ENCODE results near the gene DUSP22.

DNA sequence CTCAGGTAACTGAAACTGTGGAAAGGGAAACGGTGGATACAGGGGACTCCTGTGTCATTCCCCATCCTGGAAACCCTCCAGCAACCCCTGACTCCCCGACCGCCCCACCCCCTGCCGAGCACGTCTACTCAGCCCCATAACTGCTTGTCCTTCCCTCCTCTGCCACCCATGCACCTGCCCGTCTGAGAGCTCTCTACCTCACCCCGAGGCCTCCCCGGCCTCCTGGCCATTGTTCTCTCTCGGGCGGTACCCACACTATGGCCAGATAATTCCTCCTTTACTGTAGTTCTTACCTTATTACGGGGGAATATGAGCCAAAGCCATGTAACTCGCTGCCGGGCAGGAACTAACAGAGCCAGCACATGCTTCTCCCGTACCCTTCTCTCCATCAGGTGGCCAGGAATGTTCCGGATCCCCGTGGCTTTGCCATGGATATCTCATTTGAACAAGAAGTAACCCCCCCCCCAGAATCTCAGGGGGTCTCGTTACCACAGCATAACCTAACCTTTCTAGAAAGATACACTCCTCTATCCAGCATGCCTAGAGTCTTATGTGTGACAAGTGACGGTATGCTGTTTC lies 94.5 kb downstream of the DUSP22 start:
- TF ChIP-seq GATA2 (IDR thresholded peaks at IDR 0.05; ENCODE audit: low read depth, low read length), result no peak
- TF ChIP-seq GATA3 (IDR thresholded peaks at IDR 0.05; ENCODE audit: low read depth, low read length), result no peak

Measured in SH-SY5Y (cell line).